Muscle layer of duodenum (tissue), 2 donors: ENCODE results near the gene WIPF2.

Experiments used
- H3K27ac ChIP-seq: one replicate; pipeline ENCODE4 v1.7.0; 2013; ENCODE audit warnings: mild to moderate bottlenecking, low read length
- H3K27me3 ChIP-seq: one replicate; pipeline ENCODE4 v1.7.0; 2013; ENCODE audit warnings: low read depth, mild to moderate bottlenecking, control low read depth, low read length
- H3K36me3 ChIP-seq, 2 donors: one replicate each; pipeline ENCODE4 v1.7.0; 2013; ENCODE audit warnings: low read length in 2 of 2, control low read depth in 1 of 2, mild to moderate bottlenecking in 1 of 2; ENCODE audit not compliant: insufficient read depth in 2 of 2, control insufficient read depth in 1 of 2
- H3K4me1 ChIP-seq, 2 donors: one replicate each; pipeline ENCODE4 v1.7.0; 2013; ENCODE audit warnings: low read length in 2 of 2, mild to moderate bottlenecking in 2 of 2, control low read depth in 1 of 2, moderate library complexity in 1 of 2; ENCODE audit not compliant: insufficient read depth in 2 of 2, control insufficient read depth in 1 of 2
- H3K4me3 ChIP-seq, 2 donors: one replicate each; pipeline ENCODE4 v1.7.0; 2013; ENCODE audit warnings: low read length in 2 of 2, low read depth in 1 of 2, mild to moderate bottlenecking in 1 of 2
- H3K9me3 ChIP-seq, 2 donors: one replicate each; pipeline ENCODE4 v1.7.0; 2013; ENCODE audit warnings: low read length in 2 of 2, control low read depth in 1 of 2, mild to moderate bottlenecking in 1 of 2; ENCODE audit not compliant: control insufficient read depth in 1 of 2
- donor health status: healthy.

The WIPF2 gene

GRCh38 chr17:40325156-40326013, 106.3 kb downstream of the WIPF2 start:
- peak overlapping the region; percentile 61 for H3K27ac ChIP-seq
- no peaks in the 10 kb centered on the region for H3K27me3 ChIP-seq
- H3K4me1 ChIP-seq: peaks cover 62 to 91% of the 10 kb centered on the region in 2 donors
- no peaks in the 10 kb centered on the region for H3K9me3 ChIP-seq
- peak overlapping the region in 1 of 2 donors; percentile 4 for H3K4me3 ChIP-seq
- H3K36me3 ChIP-seq: peaks cover 0 to 12% of the 10 kb centered on the region in 2 donors

- H3K27me3 ChIP-seq: no peaks in the 10 kb centered on the region
- peak overlapping the region; percentile 61 for H3K27ac ChIP-seq
- peaks cover 65 to 91% of the 10 kb centered on the region in 2 donors for H3K4me1 ChIP-seq
- H3K36me3 ChIP-seq: peaks cover 0 to 14% of the 10 kb centered on the region in 2 donors
- no peaks in the 10 kb centered on the region for H3K9me3 ChIP-seq
- peak overlapping the region in 1 of 2 donors; percentile 18 for H3K4me3 ChIP-seq
Observed at GRCh38 chr17:40326014-40326831, 107.1 kb downstream of the WIPF2 start.

- Histone ChIP-seq H3K4me3 (peak overlapping the region in 1 of 2 donors; percentile 18), H3K4me1 (peaks cover 68 to 91% of the 10 kb centered on the region in 2 donors)
Observed at GRCh38 chr17:40326832-40327199, 107.7 kb downstream of the WIPF2 start.

GRCh38 chr17:40327244-40327729, 108.2 kb downstream of the WIPF2 start:
- Histone ChIP-seq H3K27me3 (no peaks in the 10 kb centered on the region), H3K36me3 (peaks cover 0 to 16% of the 10 kb centered on the region in 2 donors), H3K4me3 (no peak overlapping the region), H3K4me1 (peaks cover 67 to 91% of the 10 kb centered on the region in 2 donors), H3K9me3 (no peaks in the 10 kb centered on the region), H3K27ac (peak overlapping the region; percentile 61)

More at GRCh38 chr17:40326832-40327199, 107.7 kb downstream of the WIPF2 start:
- H3K36me3 ChIP-seq: peaks cover 0 to 18% of the 10 kb centered on the region in 2 donors
- H3K9me3 ChIP-seq: no peaks in the 10 kb centered on the region
- H3K27ac ChIP-seq: peak overlapping the region; percentile 61
- H3K27me3 ChIP-seq: no peaks in the 10 kb centered on the region

GRCh38 chr17:40327735-40328385, 108.8 kb downstream of the WIPF2 start:
- Histone ChIP-seq H3K4me1 (peaks cover 70 to 92% of the 10 kb centered on the region in 2 donors), H3K36me3 (peaks cover 0 to 11% of the 10 kb centered on the region in 2 donors), H3K9me3 (no peaks in the 10 kb centered on the region), H3K27ac (peak overlapping the region; percentile 72), H3K4me3 (no peak overlapping the region), H3K27me3 (no peaks in the 10 kb centered on the region)

GRCh38 chr17:40328386-40328766, 109.3 kb downstream of the WIPF2 start:
- H3K27me3 ChIP-seq: no peaks in the 10 kb centered on the region
- H3K27ac ChIP-seq: peak overlapping the region; percentile 72
- H3K36me3 ChIP-seq: peaks cover 0 to 6% of the 10 kb centered on the region in 2 donors
- no peaks in the 10 kb centered on the region for H3K9me3 ChIP-seq
- no peak overlapping the region for H3K4me3 ChIP-seq
- peaks cover 65 to 91% of the 10 kb centered on the region in 2 donors for H3K4me1 ChIP-seq

GRCh38 chr17:40329839-40330794, 111.0 kb downstream of the WIPF2 start:
- Histone ChIP-seq H3K4me3 (peak overlapping the region in 1 of 2 donors; percentile 52), H3K4me1 (peaks cover 62 to 93% of the 10 kb centered on the region in 2 donors), H3K36me3 (peaks cover 0 to 6% of the 10 kb centered on the region in 2 donors), H3K27ac (peak overlapping the region; percentile 31), H3K9me3 (no peaks in the 10 kb centered on the region), H3K27me3 (no peaks in the 10 kb centered on the region)

GRCh38 chr17:40330850-40331470, 111.9 kb downstream of the WIPF2 start:
- H3K36me3 ChIP-seq: peaks cover 0 to 6% of the 10 kb centered on the region in 2 donors
- no peaks in the 10 kb centered on the region for H3K9me3 ChIP-seq
- H3K4me1 ChIP-seq: peaks cover 61 to 94% of the 10 kb centered on the region in 2 donors
- H3K27me3 ChIP-seq: no peaks in the 10 kb centered on the region
- H3K4me3 ChIP-seq: peak overlapping the region in 1 of 2 donors; percentile 52
- peak overlapping the region; percentile 31 for H3K27ac ChIP-seq

- H3K4me3 ChIP-seq: peak overlapping the region in 1 of 2 donors; percentile 52
- peaks cover 0 to 6% of the 10 kb centered on the region in 2 donors for H3K36me3 ChIP-seq
- no peaks in the 10 kb centered on the region for H3K27me3 ChIP-seq
- peaks cover 52 to 85% of the 10 kb centered on the region in 2 donors for H3K4me1 ChIP-seq
- peak overlapping the region; percentile 72 for H3K27ac ChIP-seq
- no peaks in the 10 kb centered on the region for H3K9me3 ChIP-seq
Observed at GRCh38 chr17:40331743-40332641, 112.9 kb downstream of the WIPF2 start.
